Kidney (tissue), 14 donors: Measurements from ENCODE around the gene RAD51B. TPM values are rescaled to one million over a fixed set of nuclear protein-coding genes. Genes with fewer than 3 reads are reported as not detected.

Experiments used
- DNase-seq, 5 donors: peaks; one replicate each; pipeline ENCODE4 v3.0.0-alpha.2; 2013 to 2020
- FAIRE-seq: peaks from 2 replicates; lab custom pipeline; 2012; peaks lifted over from hg19 to GRCh38; lab: Jason Lieb, UNC
- H3K27ac ChIP-seq, 2 donors: one replicate each; pipeline ENCODE4 v1.7.0; 2013; ENCODE audit warnings: low read depth in 2 of 2, low read length in 2 of 2, inconsistent platforms in 1 of 2
- H3K27me3 ChIP-seq: one replicate; pipeline ENCODE4 v1.7.1; 2013; ENCODE audit warnings: low read length, inconsistent platforms; ENCODE audit not compliant: control insufficient read depth, insufficient read depth
- H3K36me3 ChIP-seq, 3 donors: one replicate each; pipeline versions ENCODE4 v1.7.0 to v1.7.1; 2013; ENCODE audit warnings: low read length in 3 of 3, control low read depth in 1 of 3, inconsistent platforms in 1 of 3; ENCODE audit not compliant: insufficient read depth in 3 of 3, control insufficient read depth in 2 of 3
- H3K4me1 ChIP-seq, 3 donors: one replicate each; pipeline versions ENCODE4 v1.7.0 to v1.7.1; 2013; ENCODE audit warnings: low read length in 3 of 3, inconsistent platforms in 1 of 3, low read depth in 1 of 3; ENCODE audit not compliant: control insufficient read depth in 2 of 3, insufficient read depth in 2 of 3
- H3K4me3 ChIP-seq, 3 donors: one replicate each; pipeline versions ENCODE4 v1.7.0 to v1.8.1; 2013; ENCODE audit warnings: low read length in 3 of 3, control low read depth in 1 of 3, inconsistent platforms in 1 of 3
- H3K9ac ChIP-seq, 3 donors: one replicate each; pipeline versions ENCODE4 v1.7.0 to v1.7.1; 2013; ENCODE audit warnings: low read length in 3 of 3, control low read depth in 1 of 3, inconsistent platforms in 1 of 3
- H3K9me3 ChIP-seq, 3 donors: one replicate each; pipeline versions ENCODE4 v1.7.0 to v1.7.1; 2013; ENCODE audit warnings: low read length in 3 of 3, control low read depth in 1 of 3, inconsistent platforms in 1 of 3; ENCODE audit not compliant: control insufficient read depth in 2 of 3, insufficient read depth in 1 of 3
- CTCF ChIP-seq: IDR thresholded peaks from 3 replicates; pipeline ENCODE4 v1.5.1; 2012; ENCODE audit warnings: mild to moderate bottlenecking, moderate library complexity, borderline replicate concordance; ENCODE audit not compliant: insufficient read depth; ENCODE audit errors: extremely low read depth
- intact Hi-C: fragments of 100-400 bp; cut with DNase I; formaldehyde crosslinking; loops from one replicate; pipeline ENCODE4 v1.11.1; 2022
- polyA plus RNA-seq: library from polyadenylated mRNA; stranded (reverse); fragments of 350-450 nt; fragmentation: Illumina TruSeq; extraction: RNeasy Lipid Tissue Mini Kit (QIAGEN cat#74804); gene quantifications from one replicate; pipeline ENCODE4 v1.2.3, GENCODE V29; 2014; ENCODE audit warnings: low read depth, low replicate concordance; ENCODE audit not compliant: insufficient read depth
- total RNA-seq: library from RNA; stranded (reverse); fragmentation: NEBNext Ultra II Directional; extraction: Animal tissue kit (Norgen Biotek cat#: 25700); gene quantifications from one replicate; pipeline ENCODE4 v1.2.1, GENCODE V29; 2021
- donor health status: control.
- donor health status: control.
- donor health status: control.
- donor health status: control.
- donor health status: control.
- donor health status: DM: yes; HTN: yes; CAD: no.
- donor health status: Normal renal cell carcinoma (clear cell type).

The RAD51B gene
- total and polyA plus RNA-seq, 2 donors from 2014 or later, result 6.9 to 18.0 TPM

DNA sequence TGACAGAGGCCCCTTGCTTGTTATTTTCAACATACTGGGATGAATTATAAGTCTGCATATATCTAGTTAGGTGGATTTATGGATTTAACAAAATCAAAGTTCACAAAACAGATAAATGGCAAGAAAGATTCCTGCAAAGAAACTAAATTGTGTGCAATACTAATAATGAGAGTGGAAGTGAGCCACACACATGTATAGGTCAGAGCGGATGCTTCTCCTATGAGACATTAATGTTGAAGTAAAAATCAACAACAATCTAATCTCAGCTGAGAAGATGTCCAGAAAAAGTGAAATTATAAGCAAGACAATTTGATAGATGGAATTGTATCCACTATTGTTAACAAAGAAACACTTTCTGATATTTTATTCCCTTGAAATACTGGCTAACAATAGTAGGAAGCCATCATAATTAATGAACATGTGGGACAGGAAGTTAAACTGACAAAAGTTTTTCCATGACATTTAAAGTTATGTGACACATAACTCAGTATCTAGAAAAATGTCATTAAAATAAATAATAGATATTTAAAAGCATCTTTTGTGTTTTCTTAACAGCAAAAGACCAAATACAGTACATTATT is 39.7 kb downstream of the RAD51B start:
- Histone ChIP-seq H3K27ac (no peak overlapping the region), H3K9ac (no peak overlapping the region), H3K9me3 (no peaks in the 10 kb centered on the region), H3K4me3 (no peak overlapping the region), H3K36me3 (no peaks in the 10 kb centered on the region), H3K27me3 (no peaks in the 10 kb centered on the region), H3K4me1 (no peaks in the 10 kb centered on the region)
- DNase-seq (no peak), FAIRE-seq (no peak)
- intact Hi-C loops, result no loop called here
- TF ChIP-seq CTCF, result no peak

DNA sequence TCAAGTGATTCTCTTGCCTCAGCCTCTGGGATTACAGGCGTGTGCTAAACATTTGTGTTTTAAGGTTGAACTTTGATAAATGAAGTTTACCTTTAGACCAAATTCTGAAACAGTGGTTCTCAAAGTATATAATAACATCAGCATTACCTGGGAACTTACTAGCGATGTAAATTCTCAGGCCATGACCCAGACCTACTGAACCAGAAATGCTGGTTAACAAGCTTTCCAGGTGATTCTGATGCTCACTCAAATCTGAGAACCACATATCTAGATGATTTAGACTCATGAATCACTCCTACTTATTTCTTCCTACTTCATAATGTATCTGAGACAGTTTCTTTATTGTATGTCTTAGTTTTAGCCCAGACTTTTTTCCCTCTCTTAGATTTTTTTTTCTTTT is 43.6 kb downstream of the RAD51B start:
- Histone ChIP-seq H3K27ac (no peak overlapping the region), H3K27me3 (no peaks in the 10 kb centered on the region), H3K4me3 (no peak overlapping the region), H3K9ac (no peak overlapping the region), H3K36me3 (no peaks in the 10 kb centered on the region), H3K4me1 (no peaks in the 10 kb centered on the region), H3K9me3 (no peaks in the 10 kb centered on the region)
- no peak for TF ChIP-seq CTCF
- FAIRE-seq (no peak), DNase-seq (no peak)
- intact Hi-C loops, result no loop called here

- Histone ChIP-seq H3K27ac (no peak overlapping the region), H3K9ac (no peak overlapping the region), H3K36me3 (no peaks in the 10 kb centered on the region), H3K4me3 (no peak overlapping the region), H3K4me1 (no peaks in the 10 kb centered on the region), H3K27me3 (no peaks in the 10 kb centered on the region), H3K9me3 (no peaks in the 10 kb centered on the region)
- intact Hi-C loops, result no loop called here
- no peak for TF ChIP-seq CTCF
- FAIRE-seq (no peak), DNase-seq (no peak)
These were observed 55.8 kb downstream of the RAD51B start for GRCh38 chr14:67875175-67876006.
